HepG2 (cell line): ENCODE results near the gene ZNF22. TPM values are rescaled to one million over a fixed set of nuclear protein-coding genes. Genes with fewer than 3 reads are reported as not detected.

Experiments used
- ATAC-seq: fragments of 200-7000 bp; cut with Tn5 transposase; 3 replicates; pipeline ENCODE4 v1.9.1; 2020; ENCODE audit warnings: mild to moderate bottlenecking, moderate library complexity
- BruUV-seq: library from RNA; stranded (reverse); fragments of 400-500 nt; replicated peaks from 2 replicates; lab custom pipeline; 2021; lab: Mats Ljungman, UMichigan
- CTCF ChIA-PET: fragments of 300-600 bp; formaldehyde crosslinking; extraction: SDS; loops from one replicate; lab custom pipeline; 2021; ENCODE audit warnings: low total read pairs, inconsistent platforms, low intra/inter-chr PET ratio; lab: Yijun Ruan, JAX
- POLR2A ChIA-PET: fragments of 350-600 bp; sonication (Branson Sonifier 250); formaldehyde crosslinking; loops from one replicate; lab custom pipeline; 2020; ENCODE audit warnings: antibody characterized with exemption, inconsistent platforms; lab: Yijun Ruan, JAX
- DNase-seq: peaks from one replicate; pipeline ENCODE4 v3.0.0-alpha.2; 2015; ENCODE audit warnings: low spot score
- FAIRE-seq: peaks from 3 replicates; lab custom pipeline; 2011; peaks lifted over from hg19 to GRCh38; lab: Jason Lieb, UNC
- H2AFZ ChIP-seq: one replicate; pipeline ENCODE4 v1.6.1; 2011; ENCODE audit warnings: low read length, inconsistent platforms
- H3K27ac ChIP-seq: fragments of 300-600 bp; 3 replicates; pipeline ENCODE4 v1.8.0; 2011; ENCODE audit warnings: mixed run types, mild to moderate bottlenecking, mixed read lengths, low read length, inconsistent platforms; ENCODE audit not compliant: insufficient read depth; ENCODE audit errors: extremely low read length
- H3K27me3 ChIP-seq, 2 experiments: fragments of 200-600 bp in 1 of 2; 2 replicates in 1 of 2; 3 replicates in 1 of 2; pipeline versions ENCODE4 v1.6.0 to v1.8.0; 2011; ENCODE audit warnings: low read length in 2 of 2, mild to moderate bottlenecking in 2 of 2, moderate library complexity in 2 of 2, inconsistent platforms in 1 of 2; ENCODE audit not compliant: insufficient read depth in 2 of 2, control insufficient read depth in 1 of 2
- H3K36me3 ChIP-seq, 2 experiments: fragments of 200-600 bp in 1 of 2; replicated peaks in 1 of 2; 2 replicates in 1 of 2; 3 replicates in 1 of 2; pipeline versions ENCODE4 v1.5.1 to v1.8.0; 2011; ENCODE audit warnings: low read length in 2 of 2, inconsistent platforms in 1 of 2; ENCODE audit not compliant: insufficient read depth in 2 of 2, control insufficient read depth in 1 of 2
- H3K4me1 ChIP-seq: 2 replicates; pipeline ENCODE4 v1.5.1; 2012; ENCODE audit warnings: low read length, inconsistent platforms; ENCODE audit not compliant: insufficient read depth
- H3K4me2 ChIP-seq: 2 replicates; pipeline ENCODE4 v1.6.0; 2011; ENCODE audit warnings: low read depth, low read length, inconsistent platforms
- H3K4me3 ChIP-seq, 3 experiments: fragments of 200-600 bp in 1 of 3; sonication (generic), shearing (Covaris generic) in 1 of 3; replicated peaks in 1 of 3; 2 replicates each; pipeline ENCODE4 v1.5.1; 2011 to 2016; ENCODE audit warnings: low read length in 3 of 3, inconsistent platforms in 2 of 3, low read depth in 2 of 3, mild to moderate bottlenecking in 2 of 3, control low read depth in 1 of 3, mixed read lengths in 1 of 3; ENCODE audit not compliant: insufficient read depth in 1 of 3
- H3K79me2 ChIP-seq: one replicate; pipeline ENCODE4 v1.6.1; 2011; ENCODE audit warnings: low read length, inconsistent platforms; ENCODE audit not compliant: insufficient read depth
- H3K9ac ChIP-seq: 2 replicates; pipeline ENCODE4 v1.6.0; 2011; ENCODE audit warnings: mild to moderate bottlenecking, low read depth, low read length, inconsistent platforms; ENCODE audit not compliant: insufficient read depth
- H3K9me3 ChIP-seq: 2 replicates; pipeline ENCODE4 v1.5.1; 2012; ENCODE audit warnings: mild to moderate bottlenecking, low read length
- H4K20me1 ChIP-seq: 2 replicates; pipeline ENCODE4 v1.6.0; 2011; ENCODE audit warnings: inconsistent platforms, mild to moderate bottlenecking, low read length, moderate library complexity; ENCODE audit not compliant: insufficient read depth
- HNRNPL ChIP-seq: fragments of 200-400 bp; formaldehyde crosslinking; IDR thresholded peaks from 2 replicates; pipeline ENCODE4 v1.6.1; 2017; ENCODE audit warnings: mild to moderate bottlenecking, low read depth, low read length
- JUN ChIP-seq: sonication (generic); formaldehyde crosslinking; IDR thresholded peaks from 2 replicates; pipeline ENCODE4 v1.4.0; 2020; ENCODE audit warnings: mild to moderate bottlenecking, missing genetic modification reagents
- MAFF ChIP-seq: IDR thresholded peaks from 2 replicates; pipeline ENCODE4 v1.6.1; 2011; ENCODE audit warnings: low read depth, low read length, improper control_type of control experiment
- MAFK ChIP-seq, 2 experiments: IDR thresholded peaks in 1 of 2; conservative IDR thresholded peaks in 1 of 2; 2 replicates each; pipeline ENCODE4 v1.6.1; 2011; ENCODE audit warnings: improper control_type of control experiment in 2 of 2, low read length in 2 of 2
- MBD4 ChIP-seq: IDR thresholded peaks from 2 replicates; pipeline ENCODE4 v1.6.1; 2012; ENCODE audit warnings: low read length, inconsistent platforms, borderline replicate concordance
- THAP11 ChIP-seq: IDR thresholded peaks from 2 replicates; pipeline ENCODE4 v1.6.1; 2016; ENCODE audit warnings: missing biosample characterization, missing genetic modification reagents
- ZMYM2 ChIP-seq: sonication (generic); formaldehyde crosslinking; IDR thresholded peaks from 2 replicates; pipeline ENCODE4 v1.8.0; 2022; ENCODE audit warnings: mild to moderate bottlenecking, missing genetic modification reagents
- ZNF274 ChIP-seq: sonication (generic); formaldehyde crosslinking; IDR thresholded peaks from 2 replicates; pipeline ENCODE4 v1.5.1; 2020; ENCODE audit warnings: mild to moderate bottlenecking, missing genetic modification reagents
- WGBS: methylation state at CpG from one replicate; pipeline ENCODE4 v1.1.6; 2017; ENCODE audit warnings: low lambda C conversion rate; 5-methylcytosine and 5-hydroxymethylcytosine counted together
- in situ Hi-C: cut with HindIII; loops from 2 replicates; pipeline ENCODE4 v1.10.0; 2017; ENCODE audit warnings: low pct_unique_long_range_greater_than_20kb; ENCODE audit not compliant: extremely low pct_ligation_motif_present
- intact Hi-C: fragments of 100-400 bp; cut with micrococcal nuclease; formaldehyde crosslinking; loops from one replicate; pipeline ENCODE4 v1.10.0; 2022; ENCODE audit not compliant: unreplicated experiment
- polyA plus RNA-seq, 8 experiments: library from polyadenylated mRNA; depleted of rRNA in 3 of 8; stranded (reverse) in 7 of 8; unstranded in 1 of 8; fragments of >200 nt; fragmentation: Illumina TruSeq in 4 of 8; extraction: Trizol in 4 of 8; gene quantifications; 2 replicates each; pipeline versions ENCODE4 v1.2.1 to v1.2.3, GENCODE V29; 2011 to 2016; ENCODE audit warnings: low read depth in 4 of 8, missing spikeins in 1 of 8, mixed read lengths in 1 of 8; ENCODE audit not compliant: insufficient read depth in 1 of 8
- total RNA-seq, 5 experiments: library from RNA; depleted of rRNA; stranded (reverse); fragments of >200 nt; fragmentation: Illumina TruSeq; extraction: Trizol; gene quantifications; 2 replicates each; pipeline ENCODE4 v1.2.3, GENCODE V29; 2016; ENCODE audit warnings: low read depth in 1 of 5
- TF ChIP-seq, protein P1 (sequence below): sonication (generic); formaldehyde crosslinking; IDR thresholded peaks from 2 replicates; pipeline ENCODE4 v1.9.0; 2021; ENCODE audit warnings: missing genetic modification reagents, mild to moderate bottlenecking, borderline replicate concordance
- TF ChIP-seq, protein P2 (sequence below): sonication (generic); formaldehyde crosslinking; IDR thresholded peaks from 2 replicates; pipeline ENCODE4 v1.5.0; 2020; ENCODE audit warnings: missing genetic modification reagents, mild to moderate bottlenecking, borderline replicate concordance

ZNF22 gene
- total and polyA plus RNA-seq, 2 of the 13 experiments (the other 11 are each of a cell fraction or from before 2014, with no cell fraction given) = 0.40 to 1.3 TPM

DNA sequence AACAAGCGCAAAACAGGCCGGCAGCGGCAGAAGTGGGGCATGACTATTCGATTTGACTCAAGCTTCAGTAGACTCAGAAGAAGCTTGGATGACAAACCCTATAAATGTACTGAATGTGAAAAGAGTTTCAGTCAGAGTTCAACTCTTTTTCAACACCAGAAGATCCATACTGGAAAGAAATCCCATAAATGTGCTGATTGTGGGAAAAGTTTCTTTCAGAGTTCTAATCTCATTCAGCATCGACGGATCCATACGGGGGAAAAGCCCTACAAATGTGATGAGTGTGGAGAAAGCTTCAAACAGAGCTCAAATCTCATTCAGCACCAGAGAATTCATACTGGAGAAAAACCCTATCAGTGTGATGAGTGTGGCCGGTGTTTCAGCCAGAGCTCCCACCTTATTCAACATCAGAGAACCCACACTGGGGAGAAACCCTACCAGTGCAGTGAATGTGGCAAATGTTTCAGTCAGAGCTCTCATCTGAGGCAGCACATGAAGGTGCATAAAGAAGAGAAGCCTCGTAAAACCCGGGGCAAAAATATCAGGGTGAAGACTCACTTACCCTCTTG, 2.8 kb downstream of the ZNF22 start:
- CTCF ChIA-PET = no interaction called here
- POLR2A ChIA-PET = interaction anchor here (1.8 to 6.3 kb wide), 3 partner anchors 8 to 25 kb away, joined by 5 to 119 read pairs (median 46); partner anchors contain the start of gene DEPP1

More for the DNA sequence above, 2.8 kb downstream of the ZNF22 start:
- no peak for DNase-seq
- no peak overlapping the region for H3K4me2 ChIP-seq
- H3K27ac ChIP-seq = no peak overlapping the region
- no peak for FAIRE-seq
- no peak overlapping the region for H3K9ac ChIP-seq
- TF ChIP-seq MAFF (peak; percentile 65), MBD4 (no peak), MAFK (conservative IDR thresholded peaks at IDR 0.05 in 1 of 2, IDR thresholded peaks at IDR 0.05 in 1 of 2; ENCODE audit: low read length in 2 of 2) (peak; percentile 51 to 71; a peak in 3 of 4 replicates), THAP11 (CRISPR knock-in tag) (no peak), ZNF274 (CRISPR knock-in tag) (peak; percentile 81; the same call in 1 of the 2 replicates), HNRNPL (no peak), ZMYM2 (CRISPR knock-in tag) (no peak), JUN (CRISPR knock-in tag) (no peak)
- TF ChIP-seq, protein P1, sequence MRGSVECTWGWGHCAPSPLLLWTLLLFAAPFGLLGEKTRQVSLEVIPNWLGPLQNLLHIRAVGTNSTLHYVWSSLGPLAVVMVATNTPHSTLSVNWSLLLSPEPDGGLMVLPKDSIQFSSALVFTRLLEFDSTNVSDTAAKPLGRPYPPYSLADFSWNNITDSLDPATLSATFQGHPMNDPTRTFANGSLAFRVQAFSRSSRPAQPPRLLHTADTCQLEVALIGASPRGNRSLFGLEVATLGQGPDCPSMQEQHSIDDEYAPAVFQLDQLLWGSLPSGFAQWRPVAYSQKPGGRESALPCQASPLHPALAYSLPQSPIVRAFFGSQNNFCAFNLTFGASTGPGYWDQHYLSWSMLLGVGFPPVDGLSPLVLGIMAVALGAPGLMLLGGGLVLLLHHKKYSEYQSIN (CRISPR knock-in tag) = no peak
- TF ChIP-seq, protein P2, sequence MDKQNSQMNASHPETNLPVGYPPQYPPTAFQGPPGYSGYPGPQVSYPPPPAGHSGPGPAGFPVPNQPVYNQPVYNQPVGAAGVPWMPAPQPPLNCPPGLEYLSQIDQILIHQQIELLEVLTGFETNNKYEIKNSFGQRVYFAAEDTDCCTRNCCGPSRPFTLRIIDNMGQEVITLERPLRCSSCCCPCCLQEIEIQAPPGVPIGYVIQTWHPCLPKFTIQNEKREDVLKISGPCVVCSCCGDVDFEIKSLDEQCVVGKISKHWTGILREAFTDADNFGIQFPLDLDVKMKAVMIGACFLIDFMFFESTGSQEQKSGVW (CRISPR knock-in tag) = no peak
- TF ChIP-seq, all 625 proteins: peak for 3
- Histone ChIP-seq H3K4me1 (peaks cover 89% of the 10 kb centered on the region), H3K36me3 (no peaks in the 10 kb centered on the region), H3K79me2 (no peaks in the 10 kb centered on the region), H4K20me1 (no peaks in the 10 kb centered on the region), H3K4me3 (no peak overlapping the region), H2AFZ (no peak overlapping the region), H3K27me3 (no peaks in the 10 kb centered on the region), H3K9me3 (no peaks in the 10 kb centered on the region)
- no peak for ATAC-seq
- whole genome bisulfite sequencing = 95% methylated on average over 10 of the region's 10 CpGs
- in situ Hi-C loops (loop anchor here (25.0 kb wide), 2 partner anchors 234 to 434 kb away; no protein-coding TSS in a partner anchor), intact Hi-C loops (loop anchor here (10.0 kb wide), 1 partner anchor 441 kb away; no protein-coding TSS in a partner anchor)
- no TSS peak for BruUV-seq
